ENCODE data around the gene PHLDB1.

The PHLDB1 gene

GRCh38 chr11:118621784-118622375 lies 14.5 kb downstream of the PHLDB1 start:
- no peak for DNase-seq (ENCODE audit: low read depth in 3 of 3)

- no peak for DNase-seq (ENCODE audit: low read depth in 3 of 3)
Measured at GRCh38 chr11:118622376-118623268, 15.2 kb downstream of the PHLDB1 start.

- no peak for DNase-seq (ENCODE audit: low read depth in 3 of 3)
Measured at GRCh38 chr11:118623269-118623655, 15.8 kb downstream of the PHLDB1 start.

- DNase-seq (ENCODE audit: low read depth in 3 of 3) = no peak
Measured at GRCh38 chr11:118625036-118625690, 17.7 kb downstream of the PHLDB1 start.

- DNase-seq (ENCODE audit: low read depth in 3 of 3) = no peak
Measured at GRCh38 chr11:118625976-118626375, 18.6 kb downstream of the PHLDB1 start.

GRCh38 chr11:118627566-118627965 lies 20.2 kb downstream of the PHLDB1 start:
- DNase-seq (ENCODE audit: low read depth in 3 of 3) = no peak

GRCh38 chr11:118628031-118628430 lies 20.6 kb downstream of the PHLDB1 start:
- no peak for DNase-seq (ENCODE audit: low read depth in 3 of 3)

GRCh38 chr11:118628432-118628831 lies 21.0 kb downstream of the PHLDB1 start:
- no peak for DNase-seq (ENCODE audit: low read depth in 3 of 3)

- no peak for DNase-seq (ENCODE audit: low read depth in 3 of 3)
Measured at GRCh38 chr11:118628861-118629549, 21.6 kb downstream of the PHLDB1 start.

GRCh38 chr11:118629761-118630661 lies 22.6 kb downstream of the PHLDB1 start:
- no peak for DNase-seq (ENCODE audit: low read depth in 3 of 3)

- DNase-seq (ENCODE audit: low read depth in 3 of 3) = no peak
Measured at GRCh38 chr11:118631142-118631909, 23.9 kb downstream of the PHLDB1 start.

- DNase-seq (ENCODE audit: low read depth in 3 of 3) = no peak
Measured at GRCh38 chr11:118632577-118633318, 25.3 kb downstream of the PHLDB1 start.

GRCh38 chr11:118633319-118633690 lies 25.9 kb downstream of the PHLDB1 start:
- no peak for DNase-seq (ENCODE audit: low read depth in 3 of 3)

GRCh38 chr11:118633979-118634378 lies 26.6 kb downstream of the PHLDB1 start:
- no peak for DNase-seq (ENCODE audit: low read depth in 3 of 3)

GRCh38 chr11:118634431-118635236 lies 27.2 kb downstream of the PHLDB1 start:
- no peak for DNase-seq (ENCODE audit: low read depth in 3 of 3)

GRCh38 chr11:118635237-118635591 lies 27.8 kb downstream of the PHLDB1 start:
- DNase-seq (ENCODE audit: low read depth in 3 of 3) = no peak

GRCh38 chr11:118635642-118636041 lies 28.2 kb downstream of the PHLDB1 start:
- no peak for DNase-seq (ENCODE audit: low read depth in 3 of 3)

- DNase-seq (ENCODE audit: low read depth in 3 of 3) = no peak
Measured at GRCh38 chr11:118636569-118637290, 29.3 kb downstream of the PHLDB1 start.
